ENCODE data around the gene CNST. TPM values are rescaled to one million over a fixed set of nuclear protein-coding genes. Genes with fewer than 3 reads are reported as not detected.

The CNST gene
- total and polyA plus RNA-seq, 9 of the 15 experiments (the other 6 are each of a cell fraction or from before 2014, with no cell fraction given), result 17.0 to 55.3 (median 30.8) TPM

DNA sequence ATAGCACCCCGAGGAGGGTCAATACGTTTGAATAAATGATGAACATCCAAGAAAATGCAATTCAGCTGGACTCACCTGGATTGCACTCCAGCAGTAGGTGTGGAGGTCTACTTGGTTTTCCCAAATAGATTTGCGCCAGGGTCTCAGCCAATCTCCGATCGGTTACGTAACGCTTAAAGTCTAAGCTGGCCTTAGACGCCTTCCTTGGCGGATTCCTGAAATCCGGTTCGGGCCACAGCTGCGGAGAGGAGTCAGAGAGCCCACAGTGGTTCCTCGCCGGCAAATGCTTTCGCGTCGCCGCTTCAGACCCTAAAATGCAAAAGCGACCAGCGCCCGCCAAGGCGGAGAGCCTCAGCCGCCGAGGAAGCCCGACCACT is 517 bp upstream of the CNST start (continued):
- TF ChIP-seq TEAD4 (IDR thresholded peaks at IDR 0.05; ENCODE audit: low read length) (no peak), TEAD4 (CRISPR knock-in tag; IDR thresholded peaks at IDR 0.05; ENCODE audit: borderline replicate concordance) (peak; percentile 9; the same call in 1 of the 2 replicates), DMBX1 (CRISPR knock-in tag; IDR thresholded peaks at IDR 0.05; ENCODE audit: borderline replicate concordance) (peak; percentile 42; the same call in 1 of the 2 replicates), ZNF707 (CRISPR knock-in tag; conservative IDR thresholded peaks at IDR 0.05) (0 out of 2 replicates have a peak, but pooled peaks have one; percentile 43), SAFB (IDR thresholded peaks at IDR 0.05; ENCODE audit: borderline replicate concordance, low read depth, low read length) (no peak), ZNF239 (CRISPR knock-in tag; IDR thresholded peaks at IDR 0.05) (0 out of 2 replicates have a peak, but pooled peaks have one; percentile 16), CBFB (CRISPR knock-in tag; IDR thresholded peaks at IDR 0.05) (no peak), NR4A1 (CRISPR knock-in tag; IDR thresholded peaks at IDR 0.05) (peak; percentile 92), NR4A1 (tag; IDR thresholded peaks at IDR 0.05) (no peak), ZNF583 (CRISPR knock-in tag; IDR thresholded peaks at IDR 0.05) (0 out of 2 replicates have a peak, but pooled peaks have one; percentile 56), MYC (IDR thresholded peaks at IDR 0.05; ENCODE audit: low read depth, low read length) (no peak), MYC (CRISPR knock-in tag; IDR thresholded peaks at IDR 0.05; ENCODE audit: borderline replicate concordance, low read depth) (peak; percentile 54; the same call in 1 of the 2 replicates), KLF13 (tag; IDR thresholded peaks at IDR 0.05; ENCODE audit: borderline replicate concordance, low read depth) (0 out of 2 replicates have a peak, but pooled peaks have one; percentile 16), CEBPG (CRISPR knock-in tag; IDR thresholded peaks at IDR 0.05) (no peak), CEBPG (tag; conservative IDR thresholded peaks at IDR 0.05 in 1 of 2, IDR thresholded peaks at IDR 0.05 in 1 of 2) (peak; percentile 73 to 75), HDAC3 (IDR thresholded peaks at IDR 0.05; ENCODE audit: borderline replicate concordance, partially characterized antibody) (no peak), FOS (IDR thresholded peaks at IDR 0.05; ENCODE audit: extremely low read depth, insufficient read length) (no peak), ZNF232 (CRISPR knock-in tag; IDR thresholded peaks at IDR 0.05) (peak; percentile 72; the same call in 1 of the 2 replicates), E2F3 (CRISPR knock-in tag; IDR thresholded peaks at IDR 0.05) (peak; percentile 29; the same call in 1 of the 2 replicates)
- TF ChIP-seq, protein P1, sequence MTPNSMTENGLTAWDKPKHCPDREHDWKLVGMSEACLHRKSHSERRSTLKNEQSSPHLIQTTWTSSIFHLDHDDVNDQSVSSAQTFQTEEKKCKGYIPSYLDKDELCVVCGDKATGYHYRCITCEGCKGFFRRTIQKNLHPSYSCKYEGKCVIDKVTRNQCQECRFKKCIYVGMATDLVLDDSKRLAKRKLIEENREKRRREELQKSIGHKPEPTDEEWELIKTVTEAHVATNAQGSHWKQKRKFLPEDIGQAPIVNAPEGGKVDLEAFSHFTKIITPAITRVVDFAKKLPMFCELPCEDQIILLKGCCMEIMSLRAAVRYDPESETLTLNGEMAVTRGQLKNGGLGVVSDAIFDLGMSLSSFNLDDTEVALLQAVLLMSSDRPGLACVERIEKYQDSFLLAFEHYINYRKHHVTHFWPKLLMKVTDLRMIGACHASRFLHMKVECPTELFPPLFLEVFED (CRISPR knock-in tag; conservative IDR thresholded peaks at IDR 0.05), result 0 out of 2 replicates have a peak, but pooled peaks have one; percentile 40
- TF ChIP-seq, protein P2, sequence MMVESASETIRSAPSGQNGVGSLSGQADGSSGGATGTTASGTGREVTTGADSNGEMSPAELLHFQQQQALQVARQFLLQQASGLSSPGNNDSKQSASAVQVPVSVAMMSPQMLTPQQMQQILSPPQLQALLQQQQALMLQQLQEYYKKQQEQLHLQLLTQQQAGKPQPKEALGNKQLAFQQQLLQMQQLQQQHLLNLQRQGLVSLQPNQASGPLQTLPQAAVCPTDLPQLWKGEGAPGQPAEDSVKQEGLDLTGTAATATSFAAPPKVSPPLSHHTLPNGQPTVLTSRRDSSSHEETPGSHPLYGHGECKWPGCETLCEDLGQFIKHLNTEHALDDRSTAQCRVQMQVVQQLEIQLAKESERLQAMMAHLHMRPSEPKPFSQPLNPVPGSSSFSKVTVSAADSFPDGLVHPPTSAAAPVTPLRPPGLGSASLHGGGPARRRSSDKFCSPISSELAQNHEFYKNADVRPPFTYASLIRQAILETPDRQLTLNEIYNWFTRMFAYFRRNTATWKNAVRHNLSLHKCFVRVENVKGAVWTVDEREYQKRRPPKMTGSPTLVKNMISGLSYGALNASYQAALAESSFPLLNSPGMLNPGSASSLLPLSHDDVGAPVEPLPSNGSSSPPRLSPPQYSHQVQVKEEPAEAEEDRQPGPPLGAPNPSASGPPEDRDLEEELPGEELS (CRISPR knock-in tag; IDR thresholded peaks at IDR 0.05; ENCODE audit: borderline replicate concordance), result peak; percentile 74; the same call in 1 of the 2 replicates

All from K562 (cell line).